ENCODE results near the gene FNBP1.

Gene FNBP1

GRCh38 chr9:129989740-129990139 lies 53.2 kb downstream of the FNBP1 start (continued):
- TF ChIP-seq ZNF555 (tag by site-specific recombination; conservative IDR thresholded peaks at IDR 0.05) (no peak), ZNF169 (tag by site-specific recombination; IDR thresholded peaks at IDR 0.05) (no peak), ZNF175 (tag by site-specific recombination; IDR thresholded peaks at IDR 0.05) (no peak), ZNF157 (tag by site-specific recombination; IDR thresholded peaks at IDR 0.05) (no peak), ZNF704 (tag by site-specific recombination; IDR thresholded peaks at IDR 0.05) (no peak), ZNF600 (tag by site-specific recombination; IDR thresholded peaks at IDR 0.05) (no peak), ZNF791 (tag by site-specific recombination; IDR thresholded peaks at IDR 0.05) (no peak), ZNF23 (tag by site-specific recombination; IDR thresholded peaks at IDR 0.05; ENCODE audit: borderline replicate concordance) (no peak), ZNF148 (tag by site-specific recombination; IDR thresholded peaks at IDR 0.05; ENCODE audit: borderline replicate concordance) (no peak), PRDM10 (tag by site-specific recombination; IDR thresholded peaks at IDR 0.05) (peak; percentile 34), ZNF530 (tag by site-specific recombination; IDR thresholded peaks at IDR 0.05; ENCODE audit: low read depth) (no peak), ZNF16 (tag by site-specific recombination; IDR thresholded peaks at IDR 0.05; ENCODE audit: low read depth) (no peak)

- peaks cover 0 to 3% of the 10 kb centered on the region in 2 experiments; a peak in 1 of 3 replicates for H3K36me3 ChIP-seq (ENCODE audit: control insufficient read depth in 2 of 2, insufficient read depth in 1 of 2, low read length in 2 of 2)
- H3K9me3 ChIP-seq (ENCODE audit: control insufficient read depth, insufficient read depth, low read depth, low read length), result no peaks in the 10 kb centered on the region
- ChIA-PET CTCF (no interaction called here), POLR2A (interaction anchor here (0.7 to 1.1 kb wide), 2 partner anchors 42 to 278 kb away, joined by 3 read pairs; no protein-coding TSS in a partner anchor)
- no peak overlapping the region for H3K4me3 ChIP-seq (ENCODE audit: low read depth, low read length)
- peaks cover 3% of the 10 kb centered on the region; the same call in 1 of the 2 replicates for H3K4me1 ChIP-seq (ENCODE audit: control insufficient read depth, insufficient read depth, low read length)
- no peak overlapping the region for H3K27ac ChIP-seq (ENCODE audit: extremely low read depth, low read depth, low read length)
- TF ChIP-seq ZNF184 (tag by site-specific recombination; IDR thresholded peaks at IDR 0.05) (no peak), IKZF3 (tag by site-specific recombination; IDR thresholded peaks at IDR 0.05) (no peak), ZNF280D (tag by site-specific recombination; IDR thresholded peaks at IDR 0.05) (no peak), ZIC2 (tag by site-specific recombination; IDR thresholded peaks at IDR 0.05) (no peak), GFI1B (tag by site-specific recombination; IDR thresholded peaks at IDR 0.05) (no peak), ZNF521 (tag by site-specific recombination; IDR thresholded peaks at IDR 0.05) (no peak), SETDB1 (IDR thresholded peaks at IDR 0.05; ENCODE audit: insufficient read length, low read length) (no peak), ZNF707 (tag by site-specific recombination; IDR thresholded peaks at IDR 0.05) (no peak), BCL11A (tag by site-specific recombination; IDR thresholded peaks at IDR 0.05; ENCODE audit: low read depth) (no peak), ZFP37 (tag by site-specific recombination; IDR thresholded peaks at IDR 0.05) (no peak), ZNF266 (tag by site-specific recombination; IDR thresholded peaks at IDR 0.05; ENCODE audit: low read depth) (no peak), OVOL3 (tag by site-specific recombination; IDR thresholded peaks at IDR 0.05) (no peak), ZBTB6 (tag by site-specific recombination; IDR thresholded peaks at IDR 0.05) (no peak), ZNF768 (tag by site-specific recombination; IDR thresholded peaks at IDR 0.05) (no peak)
Observed at GRCh38 chr9:129989362-129989708, 53.7 kb downstream of the FNBP1 start.
